Activated CD8-positive, alpha-beta memory T cell treated with anti-CD3 and anti-CD28 coated beads, Interleukin-2, amount 10 ng/mL, durations not matched to agents 7 days and 5 days (primary cell): ENCODE measurements around the gene PANX1. TPM values are rescaled to one million over a fixed set of nuclear protein-coding genes. Genes with fewer than 3 reads are reported as not detected.

Experiments used
- ATAC-seq: fragments of 150-1000 bp; cut with Tn5 transposase; one replicate; pipeline ENCODE4 v1.10.0; 2021; ENCODE audit warnings: moderate library complexity
- CTCF ChIA-PET: fragments of 350-600 bp; sonication (Branson Sonifier 250); formaldehyde crosslinking; loops from one replicate; lab custom pipeline; 2021; ENCODE audit warnings: antibody characterized with exemption; lab: Charles Lee
- DNase-seq: peaks from one replicate; pipeline ENCODE4 v3.0.0-alpha.2; 2020
- H3K27ac Mint-ChIP-seq: one replicate; pipeline ENCODE4 v1.8.0; 2021; ENCODE audit warnings: mild to moderate bottlenecking, mixed read lengths
- H3K27me3 Mint-ChIP-seq: one replicate; pipeline ENCODE4 v1.8.0; 2021; ENCODE audit warnings: mixed read lengths
- H3K36me3 Mint-ChIP-seq: one replicate; pipeline ENCODE4 v1.8.0; 2021; ENCODE audit warnings: mild to moderate bottlenecking, mixed read lengths
- H3K4me1 Mint-ChIP-seq: one replicate; pipeline ENCODE4 v1.8.0; 2021; ENCODE audit warnings: mixed read lengths
- H3K4me3 Mint-ChIP-seq: one replicate; pipeline ENCODE4 v1.8.0; 2021; ENCODE audit warnings: mild to moderate bottlenecking, moderate library complexity, mixed read lengths
- H3K9me3 Mint-ChIP-seq: one replicate; pipeline ENCODE4 v1.8.0; 2022; ENCODE audit warnings: low read depth, mixed read lengths
- total RNA-seq, 2 experiments: library from RNA; stranded (reverse); gene quantifications; one replicate each; pipeline ENCODE4 v1.2.3, GENCODE V29; 2021

The PANX1 gene
- total RNA-seq, 2 experiments from 2014 or later = 9.4 to 13.0 TPM

DNA sequence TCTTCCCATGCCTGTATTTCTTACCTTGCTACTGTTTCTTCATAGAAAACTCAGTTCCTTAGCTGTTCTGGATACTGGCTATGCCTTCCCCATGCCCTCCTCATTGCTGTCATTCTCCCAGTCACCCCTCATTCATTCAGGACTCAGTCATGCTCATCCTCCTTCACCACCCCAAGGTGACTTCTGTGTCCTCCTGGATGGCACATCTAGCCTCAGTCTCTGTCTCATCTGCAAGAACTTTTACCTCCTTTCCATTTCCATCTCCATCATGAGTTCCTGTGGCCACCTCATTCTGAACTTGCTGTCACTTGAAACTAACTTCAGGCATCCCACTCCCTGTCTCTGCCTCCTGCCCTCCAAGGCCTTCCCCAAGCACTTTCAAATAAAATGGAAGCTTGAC, 42.3 kb downstream of the PANX1 start:
- no peak for ATAC-seq
- H3K27me3 Mint-ChIP-seq = no peaks in the 10 kb centered on the region
- H3K27ac Mint-ChIP-seq = no peak overlapping the region
- no peaks in the 10 kb centered on the region for H3K4me1 Mint-ChIP-seq
- H3K36me3 Mint-ChIP-seq = peaks cover 7% of the 10 kb centered on the region
- H3K4me3 Mint-ChIP-seq = no peak overlapping the region
- no peak for DNase-seq
- CTCF ChIA-PET = interaction anchor here (1.2 to 1.5 kb wide), 2 partner anchors 11 to 275 kb away, joined by 3 to 4 read pairs; no protein-coding TSS in a partner anchor
- no peaks in the 10 kb centered on the region for H3K9me3 Mint-ChIP-seq

DNA sequence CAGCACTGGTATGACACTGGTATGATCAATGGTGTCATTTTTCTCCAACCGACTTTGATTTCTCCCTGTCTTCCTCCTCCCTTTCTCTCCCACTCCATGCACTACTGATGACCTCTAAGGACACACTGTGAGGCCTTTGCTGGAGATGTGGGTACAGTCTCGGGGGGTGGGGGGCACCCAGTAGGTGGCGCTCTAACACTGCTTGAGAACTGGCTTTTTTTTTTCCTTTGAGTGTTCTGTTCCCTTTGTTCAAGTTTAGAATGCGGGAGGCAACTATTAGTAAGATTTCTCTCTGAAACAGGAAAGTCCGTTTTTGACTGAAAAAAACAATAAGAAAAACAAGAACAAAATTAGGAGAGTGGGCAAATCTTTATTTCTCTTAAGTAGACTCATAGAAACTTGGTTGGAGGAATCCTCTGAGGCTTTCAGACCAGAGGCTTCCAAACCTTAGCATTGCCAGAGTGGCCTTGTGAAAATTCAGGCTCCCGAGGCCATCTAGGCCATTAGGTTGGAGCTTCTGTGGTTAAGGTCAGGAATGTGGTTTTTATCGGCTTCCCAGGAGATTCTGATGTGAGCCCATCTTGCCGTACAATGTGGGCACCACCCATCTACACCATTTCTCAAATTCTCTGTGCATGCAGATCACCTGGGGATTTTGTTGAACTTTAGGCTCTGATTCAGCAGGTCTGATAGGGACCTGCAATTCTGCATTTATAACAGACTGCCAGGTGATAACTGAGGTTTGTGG, 43.2 kb downstream of the PANX1 start:
- Mint-ChIP-seq H3K27ac (no peak overlapping the region), H3K27me3 (no peaks in the 10 kb centered on the region), H3K4me1 (no peaks in the 10 kb centered on the region), H3K9me3 (no peaks in the 10 kb centered on the region), H3K4me3 (no peak overlapping the region), H3K36me3 (peaks cover 2% of the 10 kb centered on the region)
- DNase-seq (peak; percentile 48), ATAC-seq (peak; percentile 57)
- CTCF ChIA-PET = interaction anchor here (0.9 to 1.5 kb wide), 4 partner anchors 7 to 332 kb away, joined by 3 to 4 read pairs (median 4); no protein-coding TSS in a partner anchor

DNA sequence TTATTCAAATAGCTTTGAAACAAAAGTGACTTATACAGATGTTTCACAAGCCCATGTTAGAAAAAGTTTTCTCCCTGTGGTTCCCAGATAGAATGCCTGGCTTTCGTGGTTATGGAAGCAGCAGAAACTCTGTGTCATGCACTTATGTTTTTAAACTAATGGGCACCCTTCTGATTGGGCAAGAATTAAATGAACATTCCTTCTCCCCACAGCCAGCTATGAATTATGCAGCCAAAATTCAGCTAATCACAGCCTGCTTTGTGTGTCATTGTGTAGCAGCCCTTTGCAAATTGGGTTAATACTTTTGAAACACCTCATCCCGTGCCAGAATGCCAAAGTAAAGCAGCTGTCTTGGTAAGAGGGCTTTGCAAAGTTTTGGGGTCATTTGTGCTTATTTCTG, 46.9 kb downstream of the PANX1 start:
- CTCF ChIA-PET = interaction anchor here (0.9 kb wide), 1 partner anchor 372 kb away, joined by 3 read pairs; no protein-coding TSS in a partner anchor
- no peak overlapping the region for H3K4me3 Mint-ChIP-seq
- peaks cover 7% of the 10 kb centered on the region for H3K36me3 Mint-ChIP-seq
- no peaks in the 10 kb centered on the region for H3K4me1 Mint-ChIP-seq
- ATAC-seq (no peak), DNase-seq (no peak)
- no peaks in the 10 kb centered on the region for H3K27me3 Mint-ChIP-seq
- H3K27ac Mint-ChIP-seq = no peak overlapping the region
- H3K9me3 Mint-ChIP-seq = no peaks in the 10 kb centered on the region

DNA sequence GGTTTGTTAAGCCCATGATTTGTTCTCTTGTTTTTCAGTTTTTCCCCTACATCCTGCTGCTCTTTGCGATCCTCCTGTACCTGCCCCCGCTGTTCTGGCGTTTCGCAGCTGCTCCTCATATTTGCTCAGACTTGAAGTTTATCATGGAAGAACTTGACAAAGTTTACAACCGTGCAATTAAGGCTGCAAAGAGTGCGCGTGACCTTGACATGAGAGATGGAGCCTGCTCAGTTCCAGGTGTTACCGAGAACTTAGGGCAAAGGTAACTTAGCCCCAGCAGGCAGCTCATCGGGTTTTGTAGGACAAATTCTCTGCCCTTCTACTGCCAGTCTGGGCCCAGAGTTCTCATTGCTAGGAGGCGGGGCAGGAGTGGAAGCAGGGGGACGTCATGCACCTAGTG, 49.7 kb downstream of the PANX1 start:
- no peaks in the 10 kb centered on the region for H3K9me3 Mint-ChIP-seq
- H3K36me3 Mint-ChIP-seq = peaks cover 11% of the 10 kb centered on the region
- H3K4me3 Mint-ChIP-seq = no peak overlapping the region
- no peak for ATAC-seq
- no peak overlapping the region for H3K27ac Mint-ChIP-seq
- CTCF ChIA-PET = no interaction called here
- no peaks in the 10 kb centered on the region for H3K27me3 Mint-ChIP-seq
- DNase-seq = no peak
- H3K4me1 Mint-ChIP-seq = no peaks in the 10 kb centered on the region

DNA sequence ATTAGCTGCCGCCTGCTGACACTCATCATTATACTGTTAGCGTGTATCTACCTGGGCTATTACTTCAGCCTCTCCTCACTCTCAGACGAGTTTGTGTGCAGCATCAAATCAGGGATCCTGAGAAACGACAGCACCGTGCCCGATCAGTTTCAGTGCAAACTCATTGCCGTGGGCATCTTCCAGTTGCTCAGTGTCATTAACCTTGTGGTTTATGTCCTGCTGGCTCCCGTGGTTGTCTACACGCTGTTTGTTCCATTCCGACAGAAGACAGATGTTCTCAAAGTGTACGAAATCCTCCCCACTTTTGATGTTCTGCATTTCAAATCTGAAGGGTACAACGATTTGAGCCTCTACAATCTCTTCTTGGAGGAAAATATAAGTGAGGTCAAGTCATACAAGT, 51.1 kb downstream of the PANX1 start:
- Mint-ChIP-seq H3K4me1 (no peaks in the 10 kb centered on the region), H3K4me3 (no peak overlapping the region), H3K27ac (no peak overlapping the region), H3K27me3 (no peaks in the 10 kb centered on the region), H3K9me3 (no peaks in the 10 kb centered on the region), H3K36me3 (peaks cover 11% of the 10 kb centered on the region)
- ATAC-seq = no peak
- DNase-seq = no peak
- CTCF ChIA-PET = no interaction called here

DNA sequence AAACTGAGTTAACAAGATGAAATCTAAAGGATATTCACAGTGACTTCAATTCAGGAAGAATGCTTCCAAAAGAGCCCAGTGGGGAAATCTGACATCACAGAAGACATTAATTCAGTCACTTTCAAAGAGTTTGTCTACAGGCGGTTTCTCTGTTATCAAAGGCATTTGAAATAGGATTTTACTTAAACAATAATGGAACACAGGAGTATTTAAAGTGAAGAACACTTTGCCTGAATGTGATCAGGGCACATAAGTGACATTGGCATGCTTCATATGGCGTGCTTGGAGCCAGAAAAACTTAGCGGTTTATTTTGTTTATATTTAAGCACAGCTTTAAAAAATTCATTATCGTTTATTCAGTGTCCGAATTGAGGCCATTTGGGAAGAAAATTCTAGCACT, 52.9 kb downstream of the PANX1 start:
- CTCF ChIA-PET = no interaction called here
- no peak for ATAC-seq
- peaks cover 11% of the 10 kb centered on the region for H3K36me3 Mint-ChIP-seq
- no peaks in the 10 kb centered on the region for H3K4me1 Mint-ChIP-seq
- no peaks in the 10 kb centered on the region for H3K27me3 Mint-ChIP-seq
- no peak overlapping the region for H3K4me3 Mint-ChIP-seq
- no peaks in the 10 kb centered on the region for H3K9me3 Mint-ChIP-seq
- no peak for DNase-seq
- H3K27ac Mint-ChIP-seq = no peak overlapping the region

DNA sequence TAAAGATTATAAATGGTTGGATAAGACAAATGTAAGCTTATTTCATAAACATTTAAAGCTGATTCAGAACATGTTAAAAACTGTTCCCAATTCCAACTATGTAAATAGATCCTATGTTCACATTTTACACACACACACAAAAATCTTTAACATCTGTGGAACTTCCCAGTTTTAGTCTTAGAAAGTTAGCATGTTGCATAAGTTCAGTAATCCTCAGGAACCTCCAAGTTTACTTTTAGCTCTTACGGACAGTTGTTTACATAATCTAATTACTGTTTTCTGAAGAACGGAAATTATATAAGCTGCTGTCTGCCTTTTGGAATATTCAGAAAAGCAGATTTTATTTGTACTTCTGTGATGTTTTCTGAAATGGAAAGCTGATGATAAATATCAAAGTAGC, 53.3 kb downstream of the PANX1 start:
- DNase-seq (no peak), ATAC-seq (no peak)
- Mint-ChIP-seq H3K4me3 (no peak overlapping the region), H3K9me3 (no peaks in the 10 kb centered on the region), H3K27me3 (no peaks in the 10 kb centered on the region), H3K4me1 (no peaks in the 10 kb centered on the region), H3K27ac (no peak overlapping the region), H3K36me3 (peaks cover 11% of the 10 kb centered on the region)
- CTCF ChIA-PET = interaction anchor here (0.9 kb wide), 1 partner anchor 11 kb away, joined by 4 read pairs; no protein-coding TSS in a partner anchor

DNA sequence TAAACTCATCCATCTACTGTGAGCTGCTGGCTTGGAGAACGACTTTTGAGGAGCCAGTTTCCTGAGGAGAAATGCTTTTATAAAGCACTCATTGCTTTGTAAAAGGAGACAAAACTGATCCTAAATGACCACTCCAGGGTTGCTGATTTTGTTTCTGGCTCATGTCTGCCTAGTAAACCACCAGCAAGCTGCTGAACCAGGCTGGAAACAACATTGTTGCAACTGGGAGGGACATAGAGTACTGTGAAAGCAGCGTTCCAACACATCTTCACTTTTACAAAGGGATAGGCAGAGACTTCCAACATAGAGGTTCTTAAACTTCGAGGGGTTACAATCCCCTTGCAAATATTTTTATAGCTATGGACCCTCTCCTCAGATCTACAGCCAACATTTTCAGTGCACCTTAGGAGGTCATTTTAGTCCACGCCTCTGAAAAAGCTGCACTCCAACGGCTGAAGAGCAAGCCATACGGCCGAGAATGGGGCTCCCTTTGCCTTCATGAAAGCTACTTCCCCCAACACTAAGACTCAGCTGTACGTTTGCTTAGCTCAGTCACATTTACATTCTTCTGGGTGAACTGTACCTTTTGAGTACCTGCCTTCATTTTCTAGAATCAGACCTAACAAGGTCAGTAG, 54.7 kb downstream of the PANX1 start:
- H3K27me3 Mint-ChIP-seq = no peaks in the 10 kb centered on the region
- peaks cover 8% of the 10 kb centered on the region for H3K36me3 Mint-ChIP-seq
- no peak overlapping the region for H3K4me3 Mint-ChIP-seq
- H3K4me1 Mint-ChIP-seq = no peaks in the 10 kb centered on the region
- no peak overlapping the region for H3K27ac Mint-ChIP-seq
- no peaks in the 10 kb centered on the region for H3K9me3 Mint-ChIP-seq
- DNase-seq = no peak
- no peak for ATAC-seq
- CTCF ChIA-PET = interaction anchor here (1.2 to 2.0 kb wide), 3 partner anchors 15 to 322 kb away, joined by 4 to 6 read pairs (median 4); partner anchors contain the start of gene PANX1

DNA sequence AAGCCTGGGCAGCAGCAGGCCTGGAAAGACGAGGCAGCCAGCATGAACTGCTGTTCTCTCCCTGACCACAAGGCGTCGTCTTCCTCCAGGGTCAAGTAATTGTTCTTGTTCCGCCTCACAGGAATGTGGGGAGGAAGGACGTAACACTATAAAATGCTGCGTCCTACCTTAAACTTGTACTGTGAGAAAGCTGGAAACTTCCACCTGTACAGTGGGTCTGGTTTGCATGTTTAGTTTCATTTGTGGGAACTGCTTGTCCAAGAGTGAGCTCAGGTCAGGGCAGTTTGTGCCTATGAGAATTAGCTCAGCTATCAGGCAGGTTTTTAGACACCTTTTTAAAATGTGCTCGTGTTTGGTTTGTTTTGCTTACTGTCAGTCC, 55.2 kb downstream of the PANX1 start:
- H3K36me3 Mint-ChIP-seq = peaks cover 8% of the 10 kb centered on the region
- H3K4me1 Mint-ChIP-seq = no peaks in the 10 kb centered on the region
- H3K9me3 Mint-ChIP-seq = no peaks in the 10 kb centered on the region
- H3K27ac Mint-ChIP-seq = no peak overlapping the region
- no peak for ATAC-seq
- no peaks in the 10 kb centered on the region for H3K27me3 Mint-ChIP-seq
- no peak for DNase-seq
- H3K4me3 Mint-ChIP-seq = no peak overlapping the region
- CTCF ChIA-PET = interaction anchor here (1.2 to 2.0 kb wide), 4 partner anchors 11 to 321 kb away, joined by 4 to 6 read pairs (median 4); partner anchors contain the start of gene PANX1

DNA sequence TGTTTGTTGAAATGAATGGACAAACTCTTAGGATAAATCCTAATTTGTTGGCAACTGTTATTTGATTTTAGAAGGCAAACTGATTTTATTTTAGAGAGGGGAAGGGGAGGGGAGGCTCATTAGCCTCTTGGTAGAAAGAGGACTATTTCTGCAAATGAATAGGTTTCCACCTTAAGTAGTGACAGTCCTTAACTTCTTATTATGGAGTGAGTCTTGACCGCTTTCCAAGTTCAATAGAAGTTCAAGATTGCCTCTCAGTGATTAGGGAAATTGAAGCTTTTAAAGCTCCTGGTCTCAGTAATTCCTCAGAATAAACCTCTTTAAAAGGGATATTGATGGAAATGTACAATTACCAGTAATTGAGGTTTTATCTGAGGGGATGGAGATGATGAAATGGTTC, 55.7 kb downstream of the PANX1 start:
- no peak overlapping the region for H3K4me3 Mint-ChIP-seq
- no peak overlapping the region for H3K27ac Mint-ChIP-seq
- no peaks in the 10 kb centered on the region for H3K9me3 Mint-ChIP-seq
- CTCF ChIA-PET = interaction anchor here (1.2 to 2.0 kb wide), 4 partner anchors 11 to 321 kb away, joined by 4 to 6 read pairs (median 4); partner anchors contain the start of gene PANX1
- H3K4me1 Mint-ChIP-seq = no peaks in the 10 kb centered on the region
- DNase-seq (no peak), ATAC-seq (no peak)
- no peaks in the 10 kb centered on the region for H3K27me3 Mint-ChIP-seq
- peaks cover 7% of the 10 kb centered on the region for H3K36me3 Mint-ChIP-seq

DNA sequence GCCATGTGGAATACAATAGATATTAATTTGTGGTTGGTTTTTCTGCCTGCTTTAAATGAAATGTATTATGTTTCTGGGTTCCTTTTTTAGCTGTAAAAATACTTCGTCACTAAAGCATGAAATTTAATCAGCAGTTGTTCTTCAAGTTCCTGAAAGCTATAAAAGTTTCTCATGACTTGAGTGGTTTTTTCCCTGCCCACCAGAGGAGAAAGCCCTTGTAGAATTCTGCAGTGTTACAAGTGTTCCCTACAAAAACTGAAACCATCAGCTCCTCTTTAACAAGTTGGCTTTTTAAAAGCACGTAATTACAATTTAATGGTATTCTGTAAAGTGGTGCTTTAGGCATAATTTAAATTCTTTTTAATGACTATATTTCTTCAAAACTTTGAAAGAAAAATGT, 56.2 kb downstream of the PANX1 start:
- H3K4me3 Mint-ChIP-seq = no peak overlapping the region
- H3K9me3 Mint-ChIP-seq = no peaks in the 10 kb centered on the region
- DNase-seq = no peak
- no peaks in the 10 kb centered on the region for H3K4me1 Mint-ChIP-seq
- ATAC-seq = no peak
- no peaks in the 10 kb centered on the region for H3K27me3 Mint-ChIP-seq
- H3K36me3 Mint-ChIP-seq = peaks cover 7% of the 10 kb centered on the region
- CTCF ChIA-PET = interaction anchor here (1.2 to 2.0 kb wide), 2 partner anchors 12 to 13 kb away, joined by 4 to 6 read pairs; no protein-coding TSS in a partner anchor
- no peak overlapping the region for H3K27ac Mint-ChIP-seq

DNA sequence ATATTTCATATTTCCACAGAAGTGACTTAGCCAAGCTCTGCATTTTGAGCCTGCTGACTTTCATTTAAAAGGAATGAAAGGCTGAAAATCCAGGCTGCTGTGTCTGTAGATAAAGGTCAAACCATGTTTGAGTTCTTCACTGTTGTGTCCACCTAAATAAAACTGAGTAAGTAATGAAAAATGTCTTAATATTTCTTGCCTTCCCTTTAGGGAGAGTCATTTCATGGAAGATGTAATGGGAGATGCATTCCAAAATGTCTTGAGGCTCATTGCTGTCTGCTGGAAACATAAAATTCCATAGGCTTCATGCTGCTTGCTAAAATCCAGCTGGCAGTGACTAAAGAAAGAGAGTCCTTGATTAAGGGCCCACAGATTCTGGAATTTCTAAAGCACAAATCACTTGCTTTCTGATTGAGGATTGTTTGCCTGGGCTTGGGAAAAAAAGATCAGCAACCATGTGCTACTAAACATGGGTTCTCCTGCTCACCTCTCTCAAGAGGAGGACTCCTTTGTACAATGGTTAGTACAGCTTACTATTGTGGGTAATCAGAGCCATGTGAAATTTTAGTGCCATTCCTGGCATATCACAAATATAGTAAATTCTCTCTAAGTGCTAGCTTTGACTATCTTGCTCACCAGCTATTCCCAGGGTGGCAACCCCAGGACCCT, 56.9 kb downstream of the PANX1 start:
- no peaks in the 10 kb centered on the region for H3K9me3 Mint-ChIP-seq
- CTCF ChIA-PET = interaction anchor here (2.0 kb wide), 1 partner anchor 13 kb away, joined by 6 read pairs; no protein-coding TSS in a partner anchor
- no peak overlapping the region for H3K4me3 Mint-ChIP-seq

More for the DNA sequence above, 56.9 kb downstream of the PANX1 start:
- DNase-seq (no peak), ATAC-seq (no peak)
- Mint-ChIP-seq H3K27ac (no peak overlapping the region), H3K27me3 (no peaks in the 10 kb centered on the region), H3K36me3 (peaks cover 4% of the 10 kb centered on the region), H3K4me1 (no peaks in the 10 kb centered on the region)
